Effector memory CD8-positive, alpha-beta T cell (primary cell): ENCODE data around the gene ERG.

Experiments
- ATAC-seq: fragments of 150-1000 bp; cut with Tn5 transposase; replicated peaks from 2 replicates; pipeline ENCODE4 v1.10.0; 2021; ENCODE audit warnings: mild to moderate bottlenecking, moderate library complexity
- DNase-seq, 3 experiments: peaks; one replicate each; pipeline ENCODE4 v3.0.0; 2021
- H3K27ac Mint-ChIP-seq, 2 donors: one replicate each; pipeline ENCODE4 v1.8.0; 2022; ENCODE audit warnings: mild to moderate bottlenecking in 2 of 2, mixed read lengths in 2 of 2, moderate library complexity in 2 of 2
- H3K27me3 Mint-ChIP-seq, 2 donors: one replicate each; pipeline ENCODE4 v1.8.0; 2022; ENCODE audit warnings: mixed read lengths in 2 of 2
- H3K36me3 Mint-ChIP-seq: one replicate; pipeline ENCODE4 v1.8.0; 2022; ENCODE audit warnings: mild to moderate bottlenecking, moderate library complexity, mixed read lengths; ENCODE audit not compliant: insufficient read depth
- H3K4me1 Mint-ChIP-seq, 2 donors: one replicate each; pipeline ENCODE4 v1.8.0; 2022; ENCODE audit warnings: low read depth in 2 of 2, mixed read lengths in 2 of 2
- H3K4me3 Mint-ChIP-seq, 2 donors: one replicate each; pipeline ENCODE4 v1.8.0; 2022; ENCODE audit warnings: mild to moderate bottlenecking in 2 of 2, mixed read lengths in 2 of 2, moderate library complexity in 2 of 2
- H3K9me3 Mint-ChIP-seq, 2 donors: one replicate each; pipeline ENCODE4 v1.8.0; 2022; ENCODE audit warnings: mixed read lengths in 2 of 2

The ERG gene

GRCh38 chr21:38433471-38433870 is 64.8 kb downstream of the ERG start:
- Mint-ChIP-seq H3K4me3 (no peak overlapping the region), H3K4me1 (no peaks in the 10 kb centered on the region), H3K27me3 (no peaks in the 10 kb centered on the region), H3K9me3 (peaks cover 0 to 4% of the 10 kb centered on the region in 2 donors), H3K36me3 (no peaks in the 10 kb centered on the region), H3K27ac (no peak overlapping the region)
- DNase-seq = no peak
- ATAC-seq = no peak

DNA sequence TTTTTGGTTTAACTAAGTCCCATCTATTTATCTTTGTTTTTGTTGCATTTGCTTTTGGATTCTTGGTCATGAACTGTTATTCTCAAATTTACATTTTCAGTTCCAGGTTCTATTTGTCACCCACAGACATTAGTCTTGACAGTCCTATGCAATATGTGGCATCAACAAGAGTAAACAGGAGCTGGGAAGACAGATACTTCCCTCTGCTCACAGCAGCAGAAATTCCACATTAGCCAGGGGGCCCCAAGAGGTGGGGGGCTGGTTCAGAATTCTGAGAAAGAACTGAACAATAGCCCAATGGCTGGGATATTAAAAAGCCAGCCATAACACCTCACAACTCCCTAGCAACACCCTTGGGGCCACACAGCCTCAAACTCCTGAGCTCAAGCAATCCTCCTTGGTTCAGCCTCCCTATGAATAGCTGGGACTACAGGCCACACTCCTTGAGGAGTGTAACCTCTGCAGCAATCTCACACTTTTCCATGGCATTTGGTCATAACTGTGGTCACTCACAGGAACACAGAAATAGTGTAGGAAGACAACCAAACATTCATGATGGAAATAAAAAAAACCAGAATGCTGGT is 67.8 kb downstream of the ERG start:
- no peak for ATAC-seq
- no peak for DNase-seq
- H3K4me1 Mint-ChIP-seq = no peaks in the 10 kb centered on the region
- no peaks in the 10 kb centered on the region for H3K36me3 Mint-ChIP-seq
- peaks cover 0 to 4% of the 10 kb centered on the region in 2 donors for H3K9me3 Mint-ChIP-seq
- H3K4me3 Mint-ChIP-seq = no peak overlapping the region
- no peak overlapping the region for H3K27ac Mint-ChIP-seq
- no peaks in the 10 kb centered on the region for H3K27me3 Mint-ChIP-seq

GRCh38 chr21:38429011-38429410 is 69.3 kb downstream of the ERG start:
- Mint-ChIP-seq H3K27me3 (peaks cover 0 to 11% of the 10 kb centered on the region in 2 donors), H3K4me3 (no peak overlapping the region)

DNA sequence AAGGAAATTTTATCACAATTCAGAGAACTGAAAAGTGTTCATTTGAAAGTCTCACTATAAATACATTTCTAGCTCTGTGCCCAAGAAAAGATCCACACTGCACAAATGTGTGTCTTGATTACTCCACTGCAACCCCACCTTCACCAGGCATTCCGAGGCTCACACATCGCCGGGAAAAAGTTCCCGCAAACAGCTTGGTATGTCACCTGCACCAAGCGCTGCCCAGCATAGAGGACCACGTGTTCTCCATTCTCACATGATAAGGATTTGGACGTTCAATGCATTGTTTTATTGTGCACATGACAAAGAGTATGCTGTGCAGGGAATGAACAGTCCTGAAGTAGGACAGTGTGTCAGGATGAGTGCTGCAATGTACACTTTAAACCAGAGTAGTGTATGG is 70.1 kb downstream of the ERG start:
- DNase-seq = no peak
- H3K4me1 Mint-ChIP-seq = no peaks in the 10 kb centered on the region
- no peak overlapping the region for H3K27ac Mint-ChIP-seq
- ATAC-seq = no peak
- H3K4me3 Mint-ChIP-seq = no peak overlapping the region
- H3K9me3 Mint-ChIP-seq = peaks cover 4 to 6% of the 10 kb centered on the region in 2 donors
- peaks cover 2% of the 10 kb centered on the region for H3K36me3 Mint-ChIP-seq
- peaks cover 4 to 11% of the 10 kb centered on the region in 2 donors for H3K27me3 Mint-ChIP-seq

More at GRCh38 chr21:38429011-38429410, 69.3 kb downstream of the ERG start:
- no peaks in the 10 kb centered on the region for H3K4me1 Mint-ChIP-seq
- no peak overlapping the region for H3K27ac Mint-ChIP-seq
- peaks cover 4 to 6% of the 10 kb centered on the region in 2 donors for H3K9me3 Mint-ChIP-seq
- no peak for ATAC-seq
- H3K36me3 Mint-ChIP-seq = no peaks in the 10 kb centered on the region
- no peak for DNase-seq

DNA sequence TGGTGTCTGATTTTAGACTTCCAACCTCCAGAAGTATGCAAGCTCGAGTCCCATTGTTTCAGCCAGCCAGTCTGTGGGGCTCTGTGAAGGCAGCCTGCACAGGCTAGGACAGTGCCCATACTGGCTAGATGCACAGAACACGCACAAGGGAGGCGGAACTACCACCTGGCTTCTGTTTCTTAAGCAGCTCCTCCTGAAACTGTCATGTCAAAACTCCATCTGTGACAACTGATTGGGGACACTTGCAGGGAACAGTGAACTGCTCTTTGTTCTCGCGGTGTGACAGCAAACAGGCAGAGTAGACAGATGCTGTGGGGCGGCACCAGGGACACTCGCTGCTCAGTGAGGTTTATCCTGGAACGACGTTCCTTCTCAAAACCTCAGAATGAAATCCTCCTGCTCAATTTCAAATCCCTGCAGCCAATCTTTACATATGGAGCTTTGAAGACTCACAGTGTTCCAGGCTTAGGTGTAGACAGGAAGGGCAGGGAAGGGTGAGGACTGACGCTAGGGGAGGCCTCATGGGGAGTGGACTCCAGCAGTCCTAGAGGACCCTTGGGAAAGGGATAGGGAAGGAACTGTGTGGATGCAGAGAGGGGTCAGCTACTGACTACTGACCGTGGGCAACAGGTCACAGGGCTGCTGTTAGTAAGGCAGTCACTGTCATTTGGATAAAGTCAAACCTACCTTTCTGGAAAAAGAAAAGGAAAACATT is 73.8 kb downstream of the ERG start:
- Mint-ChIP-seq H3K9me3 (peaks cover 0 to 6% of the 10 kb centered on the region in 2 donors), H3K4me1 (no peaks in the 10 kb centered on the region), H3K4me3 (no peak overlapping the region), H3K27me3 (peaks cover 6 to 11% of the 10 kb centered on the region in 2 donors), H3K36me3 (peaks cover 3% of the 10 kb centered on the region), H3K27ac (no peak overlapping the region)
- DNase-seq (no peak), ATAC-seq (no peak)

- DNase-seq (no peak), ATAC-seq (no peak)
- H3K36me3 Mint-ChIP-seq = peaks cover 3% of the 10 kb centered on the region
Observed at GRCh38 chr21:38422082-38422481, 76.2 kb downstream of the ERG start.

DNA sequence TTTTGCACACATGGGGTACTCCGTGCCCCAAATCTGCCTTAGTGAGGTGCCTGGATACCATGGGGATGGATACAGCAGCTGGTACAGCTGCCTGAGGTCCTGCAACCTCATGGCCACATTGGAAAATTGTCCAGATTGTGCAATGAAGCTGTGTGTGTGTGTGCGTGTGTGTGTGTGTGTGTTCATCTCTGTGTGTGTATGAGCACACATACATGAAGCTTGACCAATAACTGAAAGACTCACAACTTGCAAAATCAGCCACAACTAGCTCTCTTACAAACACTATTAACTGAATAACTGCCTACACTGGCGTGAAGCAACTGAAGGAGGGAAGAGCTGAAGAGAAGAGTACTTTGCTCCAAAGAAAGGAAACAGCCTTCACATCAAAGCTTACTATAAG is 78.1 kb downstream of the ERG start:
- H3K36me3 Mint-ChIP-seq = peaks cover 3% of the 10 kb centered on the region
- peaks cover 0 to 6% of the 10 kb centered on the region in 2 donors for H3K9me3 Mint-ChIP-seq
- no peak overlapping the region for H3K27ac Mint-ChIP-seq
- no peaks in the 10 kb centered on the region for H3K4me1 Mint-ChIP-seq
- H3K4me3 Mint-ChIP-seq = no peak overlapping the region
- DNase-seq (no peak), ATAC-seq (no peak)
- peaks cover 6 to 10% of the 10 kb centered on the region in 2 donors for H3K27me3 Mint-ChIP-seq

More at GRCh38 chr21:38422082-38422481, 76.2 kb downstream of the ERG start:
- no peaks in the 10 kb centered on the region for H3K4me1 Mint-ChIP-seq
- H3K27me3 Mint-ChIP-seq = peaks cover 6 to 11% of the 10 kb centered on the region in 2 donors
- no peak overlapping the region for H3K4me3 Mint-ChIP-seq
- H3K27ac Mint-ChIP-seq = no peak overlapping the region
- peaks cover 0 to 6% of the 10 kb centered on the region in 2 donors for H3K9me3 Mint-ChIP-seq

DNA sequence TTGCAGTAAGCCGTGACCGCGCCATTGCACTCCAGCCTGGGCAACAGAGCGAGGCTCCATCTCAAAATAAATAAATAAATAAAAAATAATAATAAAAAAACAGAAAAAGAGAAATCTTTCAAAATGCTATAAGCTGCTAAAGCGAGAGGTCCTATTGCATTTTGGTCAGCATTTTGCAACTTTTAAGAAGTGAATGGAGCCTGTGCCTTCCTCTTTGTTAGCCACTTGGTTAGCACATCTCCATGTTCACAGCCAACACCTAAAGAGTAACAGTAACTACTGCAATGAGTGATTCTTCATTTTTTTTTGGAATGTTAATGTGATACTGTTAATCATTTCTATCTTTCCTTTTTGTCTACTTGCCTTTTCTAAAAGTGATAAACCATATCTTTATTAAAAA is 80.6 kb downstream of the ERG start:
- Mint-ChIP-seq H3K27ac (no peak overlapping the region), H3K4me1 (no peaks in the 10 kb centered on the region), H3K36me3 (no peaks in the 10 kb centered on the region), H3K9me3 (peaks cover 0 to 5% of the 10 kb centered on the region in 2 donors), H3K4me3 (no peak overlapping the region), H3K27me3 (peaks cover 0 to 14% of the 10 kb centered on the region in 2 donors)
- ATAC-seq (no peak), DNase-seq (no peak)

DNA sequence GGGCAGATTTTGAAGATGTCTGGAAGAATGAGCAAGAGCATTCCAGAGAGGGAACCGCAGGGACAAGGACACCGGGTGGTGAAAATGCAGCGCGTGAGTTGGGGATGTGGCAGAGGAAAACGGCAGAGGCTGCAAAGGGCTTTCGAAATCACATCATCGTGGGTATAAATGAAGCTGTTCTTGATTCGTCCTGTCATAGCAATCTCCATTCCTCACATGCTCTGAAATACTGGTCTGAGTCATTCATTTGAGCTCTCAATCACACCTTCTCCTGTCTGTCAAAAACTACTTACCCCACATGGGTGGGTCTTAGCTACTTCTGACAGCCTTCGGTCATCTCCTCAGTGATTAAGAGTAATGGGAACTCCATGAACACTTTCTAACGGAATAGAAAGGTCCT is 81.5 kb downstream of the ERG start:
- no peak for ATAC-seq
- no peak overlapping the region for H3K27ac Mint-ChIP-seq
- DNase-seq = no peak
- no peaks in the 10 kb centered on the region for H3K36me3 Mint-ChIP-seq
- peaks cover 0 to 5% of the 10 kb centered on the region in 2 donors for H3K9me3 Mint-ChIP-seq
- H3K4me1 Mint-ChIP-seq = no peaks in the 10 kb centered on the region
- peaks cover 0 to 14% of the 10 kb centered on the region in 2 donors for H3K27me3 Mint-ChIP-seq
- H3K4me3 Mint-ChIP-seq = no peak overlapping the region

DNA sequence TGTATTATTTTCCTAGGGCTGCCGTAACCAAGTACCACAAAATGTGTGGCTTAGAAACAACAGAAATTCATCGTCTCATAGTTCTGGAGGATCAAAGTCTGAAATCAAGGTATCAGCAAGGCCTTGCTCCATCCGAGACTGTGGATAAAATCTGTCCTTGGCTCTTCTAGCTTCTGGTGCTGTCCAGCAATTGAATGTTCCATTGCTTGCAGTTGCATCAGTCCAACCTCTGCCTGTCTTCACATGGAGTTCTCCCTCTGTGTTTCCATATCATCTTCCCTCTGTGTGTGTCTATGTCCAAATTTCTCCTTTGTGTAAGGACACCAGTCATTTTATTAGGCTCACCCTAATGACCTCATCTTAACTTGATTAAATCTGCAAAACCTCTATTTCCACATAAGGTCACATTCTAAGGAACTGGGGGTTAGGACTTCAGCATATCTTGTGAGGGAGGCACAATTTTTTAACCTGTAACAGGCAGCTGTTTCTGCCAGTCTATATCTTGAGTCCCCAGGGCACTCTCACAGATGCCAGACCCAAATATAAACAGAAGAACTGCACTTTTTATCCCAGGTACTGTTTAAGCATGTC is 84.2 kb downstream of the ERG start:
- ATAC-seq = no peak
- H3K4me3 Mint-ChIP-seq = no peak overlapping the region
- no peaks in the 10 kb centered on the region for H3K4me1 Mint-ChIP-seq
- H3K27me3 Mint-ChIP-seq = peaks cover 0 to 14% of the 10 kb centered on the region in 2 donors
- H3K9me3 Mint-ChIP-seq = peaks cover 0 to 5% of the 10 kb centered on the region in 2 donors
- no peaks in the 10 kb centered on the region for H3K36me3 Mint-ChIP-seq
- no peak for DNase-seq
- no peak overlapping the region for H3K27ac Mint-ChIP-seq

DNA sequence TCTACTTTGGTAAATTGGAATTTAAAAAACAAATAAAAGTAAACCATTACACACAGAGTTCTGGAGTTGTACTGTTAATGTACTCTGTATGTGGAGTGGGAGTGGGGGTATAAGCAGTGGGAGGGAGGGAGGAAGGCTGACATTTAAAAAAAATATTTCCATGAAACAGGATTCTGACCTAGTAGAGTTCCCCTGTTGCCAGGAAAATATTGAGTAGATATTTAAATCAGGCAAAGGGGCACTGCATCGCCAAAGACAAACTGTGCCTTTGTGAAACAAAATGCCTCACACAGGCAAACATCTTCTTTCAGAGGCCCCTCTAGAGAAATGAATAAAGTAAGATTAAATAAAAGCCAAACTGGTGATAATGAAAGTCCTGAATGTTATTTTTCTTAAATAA is 87.8 kb downstream of the ERG start:
- DNase-seq (no peak), ATAC-seq (no peak)
- peaks cover 0 to 14% of the 10 kb centered on the region in 2 donors for H3K27me3 Mint-ChIP-seq
- H3K9me3 Mint-ChIP-seq = peaks cover 0 to 5% of the 10 kb centered on the region in 2 donors
- no peaks in the 10 kb centered on the region for H3K4me1 Mint-ChIP-seq
- no peak overlapping the region for H3K4me3 Mint-ChIP-seq
- no peak overlapping the region for H3K27ac Mint-ChIP-seq
- no peaks in the 10 kb centered on the region for H3K36me3 Mint-ChIP-seq

DNA sequence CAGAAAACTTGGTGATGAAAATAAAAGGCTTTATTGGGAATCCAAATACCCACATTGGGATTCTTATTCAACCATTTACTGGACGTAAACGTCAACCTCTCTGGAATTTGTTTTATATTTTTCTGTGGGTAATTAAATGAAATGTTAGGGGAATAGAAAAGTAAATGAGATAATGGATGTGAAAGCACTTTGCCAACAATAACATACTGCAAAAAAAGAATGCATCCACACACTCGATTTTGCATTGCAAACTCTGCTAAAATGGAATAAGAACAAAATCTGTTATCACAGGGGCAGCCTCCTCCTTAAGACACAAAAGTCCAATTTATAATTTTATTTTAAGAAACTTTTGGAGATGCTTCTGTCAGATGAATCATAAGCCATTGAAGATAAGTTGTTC is 88.4 kb downstream of the ERG start:
- Mint-ChIP-seq H3K4me3 (no peak overlapping the region), H3K36me3 (no peaks in the 10 kb centered on the region), H3K9me3 (peaks cover 0 to 5% of the 10 kb centered on the region in 2 donors), H3K27me3 (peaks cover 3 to 14% of the 10 kb centered on the region in 2 donors), H3K4me1 (no peaks in the 10 kb centered on the region), H3K27ac (no peak overlapping the region)
- DNase-seq (no peak), ATAC-seq (no peak)

GRCh38 chr21:38404177-38404576 is 94.1 kb downstream of the ERG start:
- H3K27me3 Mint-ChIP-seq = peaks cover 11 to 12% of the 10 kb centered on the region in 2 donors
- DNase-seq (no peak), ATAC-seq (no peak)
- no peak overlapping the region for H3K4me3 Mint-ChIP-seq
- no peaks in the 10 kb centered on the region for H3K4me1 Mint-ChIP-seq
- H3K27ac Mint-ChIP-seq = no peak overlapping the region
- H3K9me3 Mint-ChIP-seq = no peaks in the 10 kb centered on the region
- no peaks in the 10 kb centered on the region for H3K36me3 Mint-ChIP-seq

- Mint-ChIP-seq H3K9me3 (no peaks in the 10 kb centered on the region), H3K4me1 (no peaks in the 10 kb centered on the region), H3K27me3 (peaks cover 11 to 12% of the 10 kb centered on the region in 2 donors), H3K36me3 (no peaks in the 10 kb centered on the region), H3K4me3 (no peak overlapping the region), H3K27ac (no peak overlapping the region)
- DNase-seq (no peak), ATAC-seq (no peak)
Observed at GRCh38 chr21:38402795-38403194, 95.5 kb downstream of the ERG start.
